Cardiac fibroblast (primary cell): ENCODE measurements around the gene CPM.
"Not testable (repeated sequence)": the region's sequence is repeated elsewhere in the genome, so short reads cannot be mapped to it uniquely, and the experiment has no call there.

Experiments used
- DNase-seq, 2 donors: peaks; one replicate each; pipeline versions ENCODE4 v3.0.0 to v3.0.0-alpha.2; 2010; ENCODE audit warnings: low read depth in 2 of 2
- H3K4me3 ChIP-seq, 2 donors: replicated peaks in 1 of 2; 1 replicate in 1 of 2; 2 replicates in 1 of 2; pipeline ENCODE4 v1.5.1; 2011; ENCODE audit warnings: low read depth in 2 of 2, low read length in 2 of 2, mild to moderate bottlenecking in 2 of 2, moderate library complexity in 1 of 2
- TF ChIP-seq, protein P1 (sequence below): IDR thresholded peaks from one replicate; pipeline ENCODE4 v1.5.1; 2011; ENCODE audit warnings: low read depth, mild to moderate bottlenecking, low read length, inconsistent platforms

The CPM gene

GRCh38 chr12:68827895-68828671 lies 104.9 kb downstream of the CPM start:
- TF ChIP-seq, protein P1, sequence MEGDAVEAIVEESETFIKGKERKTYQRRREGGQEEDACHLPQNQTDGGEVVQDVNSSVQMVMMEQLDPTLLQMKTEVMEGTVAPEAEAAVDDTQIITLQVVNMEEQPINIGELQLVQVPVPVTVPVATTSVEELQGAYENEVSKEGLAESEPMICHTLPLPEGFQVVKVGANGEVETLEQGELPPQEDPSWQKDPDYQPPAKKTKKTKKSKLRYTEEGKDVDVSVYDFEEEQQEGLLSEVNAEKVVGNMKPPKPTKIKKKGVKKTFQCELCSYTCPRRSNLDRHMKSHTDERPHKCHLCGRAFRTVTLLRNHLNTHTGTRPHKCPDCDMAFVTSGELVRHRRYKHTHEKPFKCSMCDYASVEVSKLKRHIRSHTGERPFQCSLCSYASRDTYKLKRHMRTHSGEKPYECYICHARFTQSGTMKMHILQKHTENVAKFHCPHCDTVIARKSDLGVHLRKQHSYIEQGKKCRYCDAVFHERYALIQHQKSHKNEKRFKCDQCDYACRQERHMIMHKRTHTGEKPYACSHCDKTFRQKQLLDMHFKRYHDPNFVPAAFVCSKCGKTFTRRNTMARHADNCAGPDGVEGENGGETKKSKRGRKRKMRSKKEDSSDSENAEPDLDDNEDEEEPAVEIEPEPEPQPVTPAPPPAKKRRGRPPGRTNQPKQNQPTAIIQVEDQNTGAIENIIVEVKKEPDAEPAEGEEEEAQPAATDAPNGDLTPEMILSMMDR = no peak
- no peak for DNase-seq
- H3K4me3 ChIP-seq = no peak overlapping the region

DNA sequence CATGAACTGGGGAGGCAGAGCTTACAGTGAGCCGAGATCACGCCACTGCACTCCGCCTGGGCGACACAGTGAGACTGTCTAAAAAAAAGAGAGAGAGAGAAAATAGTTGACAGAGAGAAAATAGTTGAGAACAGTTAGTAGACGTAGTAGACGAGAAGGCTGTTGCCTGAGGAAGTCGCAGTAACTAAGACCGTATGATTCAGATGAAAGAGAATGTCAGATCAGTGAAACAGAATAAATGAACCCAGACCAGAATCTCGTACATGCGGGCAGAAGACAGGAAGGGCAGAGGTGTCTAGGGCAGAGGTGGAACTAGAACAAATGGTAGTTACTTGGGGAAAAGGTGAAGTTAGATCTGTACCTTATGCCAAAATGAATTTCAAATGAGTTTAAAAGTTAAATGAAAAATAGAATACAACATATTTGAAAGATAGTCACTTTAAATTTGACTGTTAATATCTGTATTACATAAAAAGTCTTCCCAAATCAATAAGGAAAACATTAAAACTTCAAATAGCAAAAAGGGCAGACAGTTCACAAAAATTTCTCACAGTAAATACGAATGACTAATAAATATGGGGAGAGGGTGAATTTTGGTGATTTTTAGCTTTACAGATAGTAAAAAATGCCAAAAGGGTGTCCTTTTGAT lies 107.3 kb downstream of the CPM start:
- TF ChIP-seq, protein P1 = no peak
- DNase-seq = no peak
- no peak overlapping the region for H3K4me3 ChIP-seq

DNA sequence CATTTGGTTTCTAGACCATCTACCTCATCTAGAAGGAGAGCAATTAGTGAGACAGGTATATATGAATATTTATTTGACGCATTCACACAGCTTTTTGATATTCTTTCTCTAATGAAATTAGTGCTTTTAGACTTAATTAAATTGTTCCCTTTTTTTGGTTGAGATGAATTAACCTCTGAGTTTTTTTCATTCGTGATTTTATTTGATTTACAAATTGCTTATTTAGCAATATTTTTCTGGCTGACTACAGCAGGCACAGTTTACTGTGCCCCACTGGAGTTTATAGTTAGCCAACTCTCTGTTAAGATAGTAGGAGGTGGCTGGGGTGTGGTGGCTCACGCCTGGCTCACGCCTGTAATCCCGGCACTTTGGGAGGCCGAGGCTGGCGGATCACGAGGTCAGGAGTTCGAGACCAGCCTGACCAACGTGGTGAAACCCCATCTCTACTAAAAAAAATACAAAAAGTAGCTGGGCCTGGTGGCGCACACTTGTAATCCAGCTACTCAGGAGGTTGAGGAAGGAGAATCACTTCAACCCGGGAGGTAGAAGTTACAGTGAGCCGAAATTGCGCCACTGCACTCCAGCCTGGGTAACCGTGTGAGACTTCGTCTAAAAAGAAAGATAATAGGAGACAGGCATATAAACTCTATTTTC lies 108.2 kb downstream of the CPM start:
- TF ChIP-seq, protein P1 = no peak
- H3K4me3 ChIP-seq = no peak overlapping the region
- no peak for DNase-seq

- TF ChIP-seq, protein P1 = no peak
- H3K4me3 ChIP-seq = no peak overlapping the region
- DNase-seq = no peak
These were observed 108.8 kb downstream of the CPM start for GRCh38 chr12:68824131-68824530.

- peak in 1 of 2 donors; percentile 57 for DNase-seq
- TF ChIP-seq, protein P1 = no peak
- no peak overlapping the region for H3K4me3 ChIP-seq
These were observed 109.3 kb downstream of the CPM start for GRCh38 chr12:68823696-68824095.

GRCh38 chr12:68821357-68822188 lies 111.4 kb downstream of the CPM start:
- no peak for DNase-seq
- H3K4me3 ChIP-seq = no peak overlapping the region
- TF ChIP-seq, protein P1 = no peak

GRCh38 chr12:68819481-68819880 lies 113.5 kb downstream of the CPM start:
- H3K4me3 ChIP-seq, DNase-seq: not testable (repeated sequence)
